ENCODE measurements around the gene LST1.
"Not testable (repeated sequence)": the region's sequence is repeated elsewhere in the genome, so short reads cannot be mapped to it uniquely, and the experiment has no call there.

The LST1 gene

DNA sequence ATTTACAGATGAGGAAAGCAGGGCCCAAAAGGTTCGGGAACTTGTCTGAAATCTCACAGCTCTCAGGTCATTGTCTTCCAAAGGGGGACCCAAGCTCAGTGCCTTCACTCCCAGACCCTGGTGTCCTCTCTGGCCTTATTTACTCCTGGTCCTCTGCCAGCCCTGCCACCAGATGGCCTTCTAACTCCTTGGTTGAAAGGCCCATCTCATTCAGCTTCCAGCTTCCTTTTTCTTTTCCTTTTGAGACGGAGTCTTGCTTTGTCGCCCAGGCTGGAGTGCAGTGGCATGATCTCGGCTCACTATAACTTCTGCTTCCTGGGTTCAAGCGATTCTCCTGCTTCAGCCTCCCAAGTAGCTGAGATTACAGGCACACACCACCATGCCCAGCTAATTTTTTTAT lies 34.7 kb upstream of the LST1 start:
- H3K4me3 ChIP-seq (replicated peaks; ENCODE audit: low read depth, low read length); DNase-seq (ENCODE audit: extremely low read depth, low read depth): not testable (repeated sequence)
- TF ChIP-seq, protein P1, sequence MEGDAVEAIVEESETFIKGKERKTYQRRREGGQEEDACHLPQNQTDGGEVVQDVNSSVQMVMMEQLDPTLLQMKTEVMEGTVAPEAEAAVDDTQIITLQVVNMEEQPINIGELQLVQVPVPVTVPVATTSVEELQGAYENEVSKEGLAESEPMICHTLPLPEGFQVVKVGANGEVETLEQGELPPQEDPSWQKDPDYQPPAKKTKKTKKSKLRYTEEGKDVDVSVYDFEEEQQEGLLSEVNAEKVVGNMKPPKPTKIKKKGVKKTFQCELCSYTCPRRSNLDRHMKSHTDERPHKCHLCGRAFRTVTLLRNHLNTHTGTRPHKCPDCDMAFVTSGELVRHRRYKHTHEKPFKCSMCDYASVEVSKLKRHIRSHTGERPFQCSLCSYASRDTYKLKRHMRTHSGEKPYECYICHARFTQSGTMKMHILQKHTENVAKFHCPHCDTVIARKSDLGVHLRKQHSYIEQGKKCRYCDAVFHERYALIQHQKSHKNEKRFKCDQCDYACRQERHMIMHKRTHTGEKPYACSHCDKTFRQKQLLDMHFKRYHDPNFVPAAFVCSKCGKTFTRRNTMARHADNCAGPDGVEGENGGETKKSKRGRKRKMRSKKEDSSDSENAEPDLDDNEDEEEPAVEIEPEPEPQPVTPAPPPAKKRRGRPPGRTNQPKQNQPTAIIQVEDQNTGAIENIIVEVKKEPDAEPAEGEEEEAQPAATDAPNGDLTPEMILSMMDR (IDR thresholded peaks at IDR 0.05; ENCODE audit: low read depth, low read length, missing control alignments) = peak; percentile 20

DNA sequence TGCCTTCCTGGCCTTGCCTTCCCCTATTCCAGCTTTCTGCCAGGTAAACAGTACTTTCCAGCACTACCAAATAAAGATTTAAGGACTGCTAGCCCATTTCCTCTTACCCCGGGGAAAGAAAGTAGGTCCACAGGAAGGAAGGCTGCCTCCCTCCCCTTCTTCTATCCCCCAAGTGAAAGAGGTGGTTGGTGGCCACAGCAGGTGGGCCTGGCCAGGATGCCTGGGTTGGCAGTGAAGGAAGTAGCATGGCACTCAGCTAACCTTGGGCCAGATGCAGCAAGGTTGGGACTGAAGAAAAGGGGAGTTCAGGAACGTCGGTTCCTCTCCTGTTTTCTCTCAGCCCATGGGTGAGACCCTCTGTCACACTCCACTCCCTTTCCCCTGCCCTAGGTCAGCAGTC lies 29.8 kb upstream of the LST1 start:
- no peak for DNase-seq (ENCODE audit: extremely low read depth, low read depth)
- TF ChIP-seq, protein P1 (IDR thresholded peaks at IDR 0.05; ENCODE audit: low read depth, low read length, missing control alignments) = no peak
- H3K4me3 ChIP-seq (replicated peaks; ENCODE audit: low read depth, low read length) = no peak overlapping the region

DNA sequence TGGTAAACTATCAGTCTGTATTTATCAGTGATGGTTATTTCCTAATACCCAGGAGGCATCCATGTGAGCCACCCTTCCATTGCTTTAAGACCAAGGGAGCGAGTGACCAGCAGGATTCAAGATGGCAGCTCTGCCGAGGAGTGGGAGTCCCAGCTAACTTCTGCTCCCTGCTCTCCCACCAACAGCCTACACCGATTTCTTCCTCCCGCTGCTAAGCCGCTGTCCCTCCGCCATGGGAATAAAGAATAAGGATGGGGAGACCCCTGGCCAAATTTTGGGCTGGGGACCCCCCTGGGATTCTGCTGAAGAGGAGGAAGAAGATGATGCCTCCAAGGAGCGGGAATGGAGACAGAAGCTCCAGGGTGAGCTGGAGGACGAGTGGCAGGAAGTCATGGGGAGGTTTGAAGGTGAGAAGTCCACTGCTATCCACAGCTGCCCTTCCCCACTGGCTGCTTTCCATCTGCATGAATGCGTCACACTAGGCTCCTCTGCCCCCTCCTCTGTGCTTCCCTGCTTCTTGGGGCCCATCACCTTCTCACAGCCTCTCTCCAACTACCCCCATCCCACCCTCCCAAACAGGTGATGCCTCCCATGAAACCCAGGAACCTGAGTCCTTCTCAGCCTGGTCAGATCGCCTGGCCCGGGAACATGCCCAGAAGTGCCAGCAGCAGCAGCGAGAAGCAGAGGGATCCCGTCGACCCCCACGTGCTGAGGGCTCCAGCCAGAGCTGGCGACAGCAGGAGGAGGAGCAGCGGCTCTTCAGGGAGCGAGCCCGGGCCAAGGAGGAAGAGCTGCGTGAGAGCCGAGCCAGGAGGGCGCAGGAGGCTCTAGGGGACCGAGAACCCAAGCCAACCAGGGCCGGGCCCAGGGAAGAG lies 28.4 kb upstream of the LST1 start:
- TF ChIP-seq, protein P1 (IDR thresholded peaks at IDR 0.05; ENCODE audit: low read depth, low read length, missing control alignments) = no peak
- H3K4me3 ChIP-seq (replicated peaks; ENCODE audit: low read depth, low read length) = no peak overlapping the region
- DNase-seq (ENCODE audit: extremely low read depth, low read depth) = no peak

DNA sequence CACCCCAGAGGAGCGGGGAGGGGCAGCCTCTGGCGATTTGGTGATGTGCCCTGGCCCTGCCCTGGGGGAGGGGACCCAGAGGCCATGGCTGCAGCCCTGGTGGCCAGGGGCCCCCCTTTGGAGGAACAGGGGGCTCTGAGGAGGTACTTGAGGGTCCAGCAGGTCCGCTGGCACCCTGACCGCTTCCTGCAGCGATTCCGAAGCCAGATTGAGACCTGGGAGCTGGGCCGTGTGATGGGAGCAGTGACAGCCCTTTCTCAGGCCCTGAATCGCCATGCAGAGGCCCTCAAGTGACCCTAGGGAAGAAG lies 27.8 kb upstream of the LST1 start:
- no peak for DNase-seq (ENCODE audit: extremely low read depth, low read depth)
- H3K4me3 ChIP-seq (replicated peaks; ENCODE audit: low read depth, low read length) = no peak overlapping the region
- TF ChIP-seq, protein P1 (IDR thresholded peaks at IDR 0.05; ENCODE audit: low read depth, low read length, missing control alignments) = no peak

DNA sequence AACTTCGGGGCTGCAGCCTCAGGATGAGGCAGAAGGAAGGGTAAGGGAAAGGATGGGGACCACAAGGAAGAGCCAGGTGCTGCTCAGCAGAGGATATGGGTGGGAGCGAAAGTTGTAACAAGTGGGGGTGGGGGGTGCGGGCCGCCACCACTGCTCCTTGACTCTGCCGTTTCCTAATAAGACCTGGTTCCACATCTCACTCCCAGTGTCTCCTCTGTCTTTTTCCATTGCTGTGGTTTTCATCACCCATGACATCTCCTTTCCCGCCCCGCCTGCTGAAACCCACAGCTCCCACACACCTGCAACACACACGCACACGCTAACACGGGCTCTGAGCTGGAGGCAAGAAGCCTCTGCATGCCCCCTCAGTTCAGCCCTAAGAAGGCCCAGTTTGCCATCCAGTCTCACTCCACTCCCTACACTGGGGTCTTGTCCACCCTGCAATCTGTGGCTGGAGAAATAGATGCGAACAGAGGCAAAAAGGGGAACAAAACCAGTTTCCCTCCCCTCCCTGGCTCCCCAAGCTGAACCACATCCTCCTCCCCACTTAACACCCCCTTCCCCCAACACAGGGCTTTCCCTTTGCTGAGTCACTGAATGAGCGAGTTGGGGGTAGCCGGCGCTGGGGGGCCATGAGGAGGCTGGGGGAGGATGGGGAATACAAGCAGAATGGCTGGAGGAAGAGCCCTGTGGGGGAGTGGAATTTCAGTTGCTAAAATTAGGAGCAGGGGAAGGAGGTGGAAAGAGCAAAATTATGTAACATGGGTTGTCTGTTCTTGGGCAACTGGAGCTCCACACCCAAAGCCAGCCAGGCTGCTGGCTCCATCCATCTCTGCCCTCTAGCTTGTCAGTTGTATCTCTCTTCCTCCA lies 27.2 kb upstream of the LST1 start:
- no peak for DNase-seq (ENCODE audit: extremely low read depth, low read depth)
- TF ChIP-seq, protein P1 (IDR thresholded peaks at IDR 0.05; ENCODE audit: low read depth, low read length, missing control alignments) = no peak
- H3K4me3 ChIP-seq (replicated peaks; ENCODE audit: low read depth, low read length) = no peak overlapping the region

DNA sequence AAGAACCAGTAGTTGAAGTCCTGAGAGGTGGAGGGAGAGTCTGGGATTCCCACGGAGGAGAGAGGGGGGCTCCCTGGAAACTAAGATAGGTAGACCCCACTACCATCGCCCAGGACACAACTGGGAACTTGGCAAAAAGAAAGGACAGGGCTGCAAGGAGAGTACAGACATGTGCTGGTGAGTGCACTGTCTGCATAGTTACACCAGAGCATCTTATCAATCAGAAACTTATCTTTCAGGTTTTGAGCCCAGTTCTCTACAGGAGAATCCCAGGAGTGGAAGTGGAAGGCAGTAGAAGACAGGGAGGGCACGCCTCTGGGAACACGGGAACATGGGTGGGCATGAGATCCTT lies 26.5 kb upstream of the LST1 start:
- TF ChIP-seq, protein P1 (IDR thresholded peaks at IDR 0.05; ENCODE audit: low read depth, low read length, missing control alignments) = no peak
- no peak overlapping the region for H3K4me3 ChIP-seq (replicated peaks; ENCODE audit: low read depth, low read length)
- no peak for DNase-seq (ENCODE audit: extremely low read depth, low read depth)
